Measurements from ENCODE around the gene MYL6. TPM values are rescaled to one million over a fixed set of nuclear protein-coding genes. Genes with fewer than 3 reads are reported as not detected.

Gene MYL6
- total and polyA plus RNA-seq, 9 of the 15 experiments (the other 6 are each of a cell fraction or from before 2014, with no cell fraction given) = 557 to 1,664 (median 958) TPM

DNA sequence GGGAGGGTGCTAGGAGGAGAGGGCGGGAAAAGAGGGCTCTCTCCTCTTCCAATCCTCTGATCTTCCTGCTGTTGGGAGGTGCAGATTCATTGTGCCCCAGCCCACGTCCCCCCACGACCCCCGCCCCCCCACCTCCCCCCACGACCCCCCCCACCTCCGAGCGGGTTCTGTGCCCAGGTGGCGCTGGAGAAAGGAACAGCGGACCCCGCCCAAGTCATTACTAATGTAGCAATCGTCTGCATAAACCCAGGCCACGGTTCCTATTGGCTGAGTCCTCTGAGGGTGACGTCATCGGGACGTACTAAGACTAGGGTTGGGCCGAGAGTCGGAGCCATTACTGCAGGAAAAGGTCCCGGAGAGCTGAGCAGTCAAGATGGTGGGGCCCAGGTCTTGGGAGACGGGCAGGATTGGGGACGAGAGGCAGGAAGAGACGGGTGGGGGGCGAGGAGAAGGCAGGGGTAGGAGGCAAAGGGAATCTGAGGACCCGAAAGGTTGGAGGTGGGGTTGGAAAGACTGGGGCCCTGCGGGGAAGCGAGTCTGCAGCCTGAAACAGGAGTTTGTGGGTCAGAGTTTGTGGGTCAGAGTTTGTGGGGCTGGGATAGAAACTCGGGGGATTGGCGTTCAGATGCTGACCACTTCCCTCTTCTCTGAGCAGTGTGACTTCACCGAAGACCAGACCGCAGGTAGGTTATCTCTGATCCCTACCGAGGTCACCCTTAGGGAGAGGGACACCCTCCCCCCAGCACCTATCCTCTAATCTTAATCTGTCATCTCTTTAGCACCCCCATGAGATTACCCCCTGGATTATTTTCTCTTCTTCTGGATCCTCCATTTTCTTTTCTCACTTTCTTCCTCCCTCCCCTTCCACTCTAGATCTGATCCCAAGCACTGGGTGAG is at the start of gene MYL6 (continued):
- TF ChIP-seq, protein P1, sequence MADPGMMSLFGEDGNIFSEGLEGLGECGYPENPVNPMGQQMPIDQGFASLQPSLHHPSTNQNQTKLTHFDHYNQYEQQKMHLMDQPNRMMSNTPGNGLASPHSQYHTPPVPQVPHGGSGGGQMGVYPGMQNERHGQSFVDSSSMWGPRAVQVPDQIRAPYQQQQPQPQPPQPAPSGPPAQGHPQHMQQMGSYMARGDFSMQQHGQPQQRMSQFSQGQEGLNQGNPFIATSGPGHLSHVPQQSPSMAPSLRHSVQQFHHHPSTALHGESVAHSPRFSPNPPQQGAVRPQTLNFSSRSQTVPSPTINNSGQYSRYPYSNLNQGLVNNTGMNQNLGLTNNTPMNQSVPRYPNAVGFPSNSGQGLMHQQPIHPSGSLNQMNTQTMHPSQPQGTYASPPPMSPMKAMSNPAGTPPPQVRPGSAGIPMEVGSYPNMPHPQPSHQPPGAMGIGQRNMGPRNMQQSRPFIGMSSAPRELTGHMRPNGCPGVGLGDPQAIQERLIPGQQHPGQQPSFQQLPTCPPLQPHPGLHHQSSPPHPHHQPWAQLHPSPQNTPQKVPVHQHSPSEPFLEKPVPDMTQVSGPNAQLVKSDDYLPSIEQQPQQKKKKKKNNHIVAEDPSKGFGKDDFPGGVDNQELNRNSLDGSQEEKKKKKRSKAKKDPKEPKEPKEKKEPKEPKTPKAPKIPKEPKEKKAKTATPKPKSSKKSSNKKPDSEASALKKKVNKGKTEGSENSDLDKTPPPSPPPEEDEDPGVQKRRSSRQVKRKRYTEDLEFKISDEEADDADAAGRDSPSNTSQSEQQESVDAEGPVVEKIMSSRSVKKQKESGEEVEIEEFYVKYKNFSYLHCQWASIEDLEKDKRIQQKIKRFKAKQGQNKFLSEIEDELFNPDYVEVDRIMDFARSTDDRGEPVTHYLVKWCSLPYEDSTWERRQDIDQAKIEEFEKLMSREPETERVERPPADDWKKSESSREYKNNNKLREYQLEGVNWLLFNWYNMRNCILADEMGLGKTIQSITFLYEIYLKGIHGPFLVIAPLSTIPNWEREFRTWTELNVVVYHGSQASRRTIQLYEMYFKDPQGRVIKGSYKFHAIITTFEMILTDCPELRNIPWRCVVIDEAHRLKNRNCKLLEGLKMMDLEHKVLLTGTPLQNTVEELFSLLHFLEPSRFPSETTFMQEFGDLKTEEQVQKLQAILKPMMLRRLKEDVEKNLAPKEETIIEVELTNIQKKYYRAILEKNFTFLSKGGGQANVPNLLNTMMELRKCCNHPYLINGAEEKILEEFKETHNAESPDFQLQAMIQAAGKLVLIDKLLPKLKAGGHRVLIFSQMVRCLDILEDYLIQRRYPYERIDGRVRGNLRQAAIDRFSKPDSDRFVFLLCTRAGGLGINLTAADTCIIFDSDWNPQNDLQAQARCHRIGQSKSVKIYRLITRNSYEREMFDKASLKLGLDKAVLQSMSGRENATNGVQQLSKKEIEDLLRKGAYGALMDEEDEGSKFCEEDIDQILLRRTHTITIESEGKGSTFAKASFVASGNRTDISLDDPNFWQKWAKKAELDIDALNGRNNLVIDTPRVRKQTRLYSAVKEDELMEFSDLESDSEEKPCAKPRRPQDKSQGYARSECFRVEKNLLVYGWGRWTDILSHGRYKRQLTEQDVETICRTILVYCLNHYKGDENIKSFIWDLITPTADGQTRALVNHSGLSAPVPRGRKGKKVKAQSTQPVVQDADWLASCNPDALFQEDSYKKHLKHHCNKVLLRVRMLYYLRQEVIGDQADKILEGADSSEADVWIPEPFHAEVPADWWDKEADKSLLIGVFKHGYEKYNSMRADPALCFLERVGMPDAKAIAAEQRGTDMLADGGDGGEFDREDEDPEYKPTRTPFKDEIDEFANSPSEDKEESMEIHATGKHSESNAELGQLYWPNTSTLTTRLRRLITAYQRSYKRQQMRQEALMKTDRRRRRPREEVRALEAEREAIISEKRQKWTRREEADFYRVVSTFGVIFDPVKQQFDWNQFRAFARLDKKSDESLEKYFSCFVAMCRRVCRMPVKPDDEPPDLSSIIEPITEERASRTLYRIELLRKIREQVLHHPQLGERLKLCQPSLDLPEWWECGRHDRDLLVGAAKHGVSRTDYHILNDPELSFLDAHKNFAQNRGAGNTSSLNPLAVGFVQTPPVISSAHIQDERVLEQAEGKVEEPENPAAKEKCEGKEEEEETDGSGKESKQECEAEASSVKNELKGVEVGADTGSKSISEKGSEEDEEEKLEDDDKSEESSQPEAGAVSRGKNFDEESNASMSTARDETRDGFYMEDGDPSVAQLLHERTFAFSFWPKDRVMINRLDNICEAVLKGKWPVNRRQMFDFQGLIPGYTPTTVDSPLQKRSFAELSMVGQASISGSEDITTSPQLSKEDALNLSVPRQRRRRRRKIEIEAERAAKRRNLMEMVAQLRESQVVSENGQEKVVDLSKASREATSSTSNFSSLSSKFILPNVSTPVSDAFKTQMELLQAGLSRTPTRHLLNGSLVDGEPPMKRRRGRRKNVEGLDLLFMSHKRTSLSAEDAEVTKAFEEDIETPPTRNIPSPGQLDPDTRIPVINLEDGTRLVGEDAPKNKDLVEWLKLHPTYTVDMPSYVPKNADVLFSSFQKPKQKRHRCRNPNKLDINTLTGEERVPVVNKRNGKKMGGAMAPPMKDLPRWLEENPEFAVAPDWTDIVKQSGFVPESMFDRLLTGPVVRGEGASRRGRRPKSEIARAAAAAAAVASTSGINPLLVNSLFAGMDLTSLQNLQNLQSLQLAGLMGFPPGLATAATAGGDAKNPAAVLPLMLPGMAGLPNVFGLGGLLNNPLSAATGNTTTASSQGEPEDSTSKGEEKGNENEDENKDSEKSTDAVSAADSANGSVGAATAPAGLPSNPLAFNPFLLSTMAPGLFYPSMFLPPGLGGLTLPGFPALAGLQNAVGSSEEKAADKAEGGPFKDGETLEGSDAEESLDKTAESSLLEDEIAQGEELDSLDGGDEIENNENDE (IDR thresholded peaks at IDR 0.05; ENCODE audit: low read depth, low read length) = no peak
- TF ChIP-seq ZNF644 (tag; IDR thresholded peaks at IDR 0.05; ENCODE audit: low read depth) = peak; percentile 38; the same call in 1 of the 2 replicates
- peak; percentile 13; the same call in 1 of the 2 replicates for TF ChIP-seq HCFC1 (IDR thresholded peaks at IDR 0.05; ENCODE audit: low read depth, low read length)
- TF ChIP-seq GTF2A2 (tag; IDR thresholded peaks at IDR 0.05) = no peak
- TF ChIP-seq ZNF57 (CRISPR knock-in tag; IDR thresholded peaks at IDR 0.05) = peak; percentile 19; the same call in 1 of the 2 replicates
- peak in 1 of 2 experiments; percentile 49; a peak in 3 of 4 replicates for TF ChIP-seq FOXK2 (conservative IDR thresholded peaks at IDR 0.05 in 1 of 2, IDR thresholded peaks at IDR 0.05 in 1 of 2; ENCODE audit: low read depth in 2 of 2)
- peak; percentile 36 for TF ChIP-seq NEUROD1 (IDR thresholded peaks at IDR 0.05; ENCODE audit: borderline replicate concordance, low read depth, low read length, partially characterized antibody)
- TF ChIP-seq GATA2 (CRISPR knock-in tag; IDR thresholded peaks at IDR 0.05) = no peak
- TF ChIP-seq ZNF217 (CRISPR knock-in tag; IDR thresholded peaks at IDR 0.05) = no peak
- TF ChIP-seq CXXC5 (CRISPR knock-in tag; IDR thresholded peaks at IDR 0.05) = peak; percentile 36
- TF ChIP-seq U2AF2 (optimal IDR thresholded peaks at IDR 0.05; ENCODE audit: low read depth, low read length) = no peak
- 0 out of 2 replicates have a peak, but pooled peaks have one; percentile 11 for TF ChIP-seq ARID2 (IDR thresholded peaks at IDR 0.05)
- TF ChIP-seq PCBP1 (IDR thresholded peaks at IDR 0.05; ENCODE audit: low read depth, low read length, poor library complexity, severe bottlenecking) = no peak
- no peak for TF ChIP-seq WHSC1 (IDR thresholded peaks at IDR 0.05; ENCODE audit: low read length)
- no peak for TF ChIP-seq FOXP1 (CRISPR knock-in tag; IDR thresholded peaks at IDR 0.05)
- peak; percentile 66; the same call in 1 of the 2 replicates for TF ChIP-seq HDAC2 (IDR thresholded peaks at IDR 0.05)
- TF ChIP-seq MBD2 (IDR thresholded peaks at IDR 0.05; ENCODE audit: borderline replicate concordance, low read depth) = no peak; the same call in 1 of the 2 replicates

All from K562 (cell line).